G401.6 (cell line): ENCODE results near the gene TRIM44.
"Not testable (repeated sequence)": the region's sequence is repeated elsewhere in the genome, so short reads cannot be mapped to it uniquely, and the experiment has no call there.

Experiments
- FAIRE-seq: peaks from 2 replicates; lab custom pipeline; 2012; peaks lifted over from hg19 to GRCh38; lab: Jason Lieb, UNC

The TRIM44 gene

GRCh38 chr11:35753573-35753972, 91.0 kb downstream of the TRIM44 start:
- not testable (repeated sequence) for FAIRE-seq

GRCh38 chr11:35759951-35760350, 97.4 kb downstream of the TRIM44 start:
- FAIRE-seq, result not testable (repeated sequence)

GRCh38 chr11:35761899-35762298, 99.3 kb downstream of the TRIM44 start:
- no peak for FAIRE-seq

- no peak for FAIRE-seq
Measured at GRCh38 chr11:35763301-35763700, 100.7 kb downstream of the TRIM44 start.

- FAIRE-seq, result no peak
Measured at GRCh38 chr11:35763765-35764164, 101.2 kb downstream of the TRIM44 start.

- FAIRE-seq, result no peak
Measured at GRCh38 chr11:35764417-35764816, 101.8 kb downstream of the TRIM44 start.

GRCh38 chr11:35765211-35765610, 102.6 kb downstream of the TRIM44 start:
- FAIRE-seq, result no peak

- FAIRE-seq, result no peak
Measured at GRCh38 chr11:35766651-35767050, 104.1 kb downstream of the TRIM44 start.

- FAIRE-seq, result not testable (repeated sequence)
Measured at GRCh38 chr11:35770425-35770824, 107.8 kb downstream of the TRIM44 start.

- FAIRE-seq, result no peak
Measured at GRCh38 chr11:35771722-35772121, 109.1 kb downstream of the TRIM44 start.

- not testable (repeated sequence) for FAIRE-seq
Measured at GRCh38 chr11:35777241-35777640, 114.7 kb downstream of the TRIM44 start.

- FAIRE-seq, result not testable (repeated sequence)
Measured at GRCh38 chr11:35778943-35779342, 116.4 kb downstream of the TRIM44 start.

GRCh38 chr11:35779409-35779808, 116.8 kb downstream of the TRIM44 start:
- FAIRE-seq, result no peak

GRCh38 chr11:35780951-35781860, 118.6 kb downstream of the TRIM44 start:
- no peak for FAIRE-seq

GRCh38 chr11:35781861-35782470, 119.4 kb downstream of the TRIM44 start:
- no peak for FAIRE-seq

- no peak for FAIRE-seq
Measured at GRCh38 chr11:35783809-35784208, 121.2 kb downstream of the TRIM44 start.

- FAIRE-seq, result no peak
Measured at GRCh38 chr11:35784699-35785098, 122.1 kb downstream of the TRIM44 start.

GRCh38 chr11:35785287-35786167, 123.0 kb downstream of the TRIM44 start:
- no peak for FAIRE-seq

GRCh38 chr11:35786188-35786587, 123.6 kb downstream of the TRIM44 start:
- FAIRE-seq, result no peak

- no peak for FAIRE-seq
Measured at GRCh38 chr11:35787013-35787504, 124.5 kb downstream of the TRIM44 start.

GRCh38 chr11:35787626-35788025, 125.1 kb downstream of the TRIM44 start:
- FAIRE-seq, result no peak
